HCT116 (cell line): ENCODE measurements around the gene TMEM184A.

Experiments used
- EZH2phosphoT487 ChIP-seq: fragments of 200-600 bp; IDR thresholded peaks from 2 replicates; pipeline ENCODE4 v1.6.1; 2018; ENCODE audit warnings: antibody characterized with exemption, borderline replicate concordance
- POLR2A ChIP-seq: IDR thresholded peaks from 2 replicates; pipeline ENCODE4 v1.7.0; 2011; ENCODE audit warnings: borderline replicate concordance; ENCODE audit not compliant: insufficient read depth, insufficient read length; ENCODE audit errors: extremely low read depth
- REST ChIP-seq: IDR thresholded peaks from 2 replicates; pipeline ENCODE4 v1.6.1; 2012; ENCODE audit warnings: low read depth

GRCh38 chr7:1536455-1536742 lies 19.6 kb downstream of the TMEM184A start:
- TF ChIP-seq EZH2phosphoT487 = no peak
- no peak for TF ChIP-seq REST
- TF ChIP-seq POLR2A = no peak
